Middle frontal gyrus (tissue), 1 donor: ENCODE results near the gene ACOX1.

Experiments
- DNase-seq: peaks from one replicate; pipeline ENCODE4 v3.0.0-alpha.2; 2015; ENCODE audit warnings: low spot score; ENCODE audit errors: extremely low spot score

Gene ACOX1

DNA sequence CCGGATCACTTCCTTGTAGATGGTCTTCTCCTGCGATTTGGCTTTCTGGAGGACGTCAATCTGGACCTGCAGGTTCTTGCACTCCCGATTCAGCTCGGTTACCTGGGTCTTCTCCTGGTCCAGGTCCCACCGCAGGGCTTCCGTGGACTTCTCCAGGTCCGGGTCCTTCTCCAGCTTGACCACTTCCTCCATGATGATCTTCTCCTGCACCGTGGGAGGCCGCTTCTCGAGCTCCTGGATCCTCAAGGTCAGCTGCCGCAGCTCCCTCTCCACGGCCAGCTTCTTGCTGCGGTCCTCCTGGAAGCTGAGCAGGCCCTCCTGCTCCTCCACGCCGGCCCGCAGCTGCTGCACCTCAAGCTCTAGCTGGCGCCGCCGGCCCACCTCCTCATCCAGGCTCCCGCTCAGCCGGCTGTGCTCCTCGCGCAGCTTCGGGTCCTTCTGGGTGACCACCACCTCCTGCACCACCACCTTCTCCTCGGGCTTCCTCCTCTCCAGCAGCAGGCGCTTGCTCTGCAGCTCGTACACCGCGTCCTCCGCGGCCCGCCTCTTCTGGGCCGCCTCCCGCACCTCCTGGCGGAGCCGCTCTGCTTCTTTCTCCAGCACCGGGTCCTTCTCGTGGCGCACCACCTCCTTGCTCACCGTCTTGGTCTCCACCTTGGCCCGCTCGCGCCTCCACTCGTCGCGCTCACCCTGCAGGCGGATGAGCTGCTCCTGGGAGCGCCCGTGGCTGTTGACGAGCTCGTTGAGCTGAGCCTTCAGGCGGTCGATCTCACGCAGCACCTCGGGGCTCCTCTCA lies 29.9 kb upstream of the ACOX1 start:
- DNase-seq: no peak

DNA sequence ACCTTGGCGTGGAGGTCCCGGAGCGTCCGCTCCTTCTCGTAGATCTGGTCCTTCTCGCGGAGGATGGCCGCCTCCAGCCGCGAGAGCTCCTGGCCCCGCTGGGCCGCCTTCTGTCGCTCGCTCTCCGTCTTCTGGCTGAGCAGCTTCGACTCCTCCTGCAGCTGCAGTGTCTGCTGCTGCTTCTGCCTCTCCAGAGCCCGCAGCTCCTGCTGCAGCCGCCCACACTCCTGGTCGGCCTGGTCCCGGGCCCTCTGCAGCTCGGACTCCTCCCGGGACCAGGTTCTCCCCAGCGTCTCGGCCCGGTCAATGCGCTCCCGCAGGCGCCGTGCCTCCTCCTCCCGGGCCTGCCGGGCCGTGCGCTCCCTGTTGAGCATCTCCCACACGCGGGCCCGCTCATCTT lies 29.2 kb upstream of the ACOX1 start:
- DNase-seq: no peak

DNA sequence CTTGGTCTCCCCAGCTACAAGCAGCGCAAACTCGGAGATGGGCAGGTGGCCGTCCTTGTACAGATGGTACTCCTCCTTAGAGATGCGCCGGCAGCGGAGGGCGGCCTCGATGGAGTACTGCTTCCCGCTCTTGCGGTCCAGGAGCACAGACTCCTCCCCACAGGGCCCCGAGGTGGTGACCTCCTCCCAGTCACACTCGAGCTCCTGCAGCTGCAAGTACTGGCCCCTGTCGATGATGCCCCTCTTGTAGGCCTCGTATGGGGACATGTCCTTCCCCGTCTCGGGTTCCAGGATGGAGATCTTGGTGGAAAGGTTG lies 28.8 kb upstream of the ACOX1 start:
- DNase-seq: no peak

DNA sequence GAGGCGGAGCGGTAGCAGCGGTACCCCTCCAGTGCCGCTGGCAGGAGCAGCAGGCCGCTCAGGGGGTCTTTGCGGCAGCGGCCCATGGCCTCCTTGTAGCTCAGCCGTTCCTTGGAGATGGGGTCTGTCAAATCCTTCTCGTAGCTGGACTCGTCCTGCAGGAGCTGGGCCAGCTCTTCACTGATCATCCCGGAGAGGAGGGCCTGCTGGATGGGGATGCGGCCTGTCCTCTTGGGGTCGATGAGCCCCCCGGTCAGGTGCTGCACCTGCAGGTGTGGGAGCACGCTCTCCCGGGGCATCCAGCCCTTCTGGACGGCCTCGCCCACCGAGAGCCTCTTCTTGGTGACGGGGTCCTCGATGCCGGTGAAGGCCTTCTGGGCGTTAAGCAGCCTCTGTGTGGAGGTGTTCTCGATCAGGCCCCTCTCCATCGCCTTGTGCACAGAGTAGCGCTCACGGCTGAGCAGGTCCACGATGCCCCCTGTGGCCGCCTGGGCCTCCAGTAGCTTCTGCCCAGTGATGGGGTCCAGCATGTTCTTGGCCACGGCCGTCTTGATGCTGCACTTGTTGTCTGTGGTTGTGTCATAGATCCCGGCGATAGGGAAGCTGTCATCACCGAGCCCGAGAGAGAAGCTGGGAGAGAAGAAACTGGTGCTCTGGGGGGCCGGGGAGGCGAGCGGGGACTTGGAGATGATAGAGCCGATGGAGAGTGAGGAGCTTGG lies 28.3 kb upstream of the ACOX1 start:
- no peak for DNase-seq

DNA sequence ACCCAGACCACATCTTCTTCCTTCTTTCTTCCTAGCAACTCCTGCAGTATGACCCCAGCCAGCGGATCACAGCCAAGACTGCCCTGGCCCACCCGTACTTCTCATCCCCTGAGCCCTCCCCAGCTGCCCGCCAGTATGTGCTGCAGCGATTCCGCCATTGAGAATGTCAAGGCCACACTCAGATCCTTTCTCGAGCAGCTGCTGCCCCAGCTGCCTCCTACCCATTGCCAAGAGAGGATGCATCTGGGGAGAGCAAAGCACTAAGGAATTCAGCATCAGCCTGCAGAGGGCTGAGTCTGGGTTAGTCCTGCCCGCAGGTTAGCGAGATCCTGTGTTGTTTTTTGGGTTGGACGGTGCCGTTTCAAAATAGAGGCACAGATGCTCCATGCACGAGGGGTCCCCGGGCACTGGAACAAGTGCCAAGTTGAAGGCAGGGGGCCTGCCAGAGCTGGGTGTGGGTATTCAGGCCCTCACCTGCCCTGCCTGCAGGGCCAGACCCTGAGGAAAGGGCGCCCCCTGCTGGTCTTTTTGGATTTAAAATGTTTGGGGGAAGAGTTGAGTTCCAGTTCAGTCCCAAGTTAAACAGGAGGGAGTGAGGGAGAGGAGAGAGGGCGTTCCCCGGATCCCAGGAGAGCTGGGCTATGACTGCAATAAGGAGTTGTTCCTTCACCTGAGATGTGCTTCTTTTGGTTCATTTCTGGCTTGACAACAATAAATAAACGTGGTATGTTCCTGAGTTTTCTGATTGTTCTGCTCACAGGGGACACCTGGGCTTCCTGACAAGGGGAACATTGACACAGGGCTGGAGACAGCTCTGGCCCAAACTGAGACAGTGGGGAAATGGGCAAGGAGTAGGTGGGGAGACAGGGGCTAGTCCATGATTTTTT lies 26.5 kb upstream of the ACOX1 start:
- DNase-seq: no peak

DNA sequence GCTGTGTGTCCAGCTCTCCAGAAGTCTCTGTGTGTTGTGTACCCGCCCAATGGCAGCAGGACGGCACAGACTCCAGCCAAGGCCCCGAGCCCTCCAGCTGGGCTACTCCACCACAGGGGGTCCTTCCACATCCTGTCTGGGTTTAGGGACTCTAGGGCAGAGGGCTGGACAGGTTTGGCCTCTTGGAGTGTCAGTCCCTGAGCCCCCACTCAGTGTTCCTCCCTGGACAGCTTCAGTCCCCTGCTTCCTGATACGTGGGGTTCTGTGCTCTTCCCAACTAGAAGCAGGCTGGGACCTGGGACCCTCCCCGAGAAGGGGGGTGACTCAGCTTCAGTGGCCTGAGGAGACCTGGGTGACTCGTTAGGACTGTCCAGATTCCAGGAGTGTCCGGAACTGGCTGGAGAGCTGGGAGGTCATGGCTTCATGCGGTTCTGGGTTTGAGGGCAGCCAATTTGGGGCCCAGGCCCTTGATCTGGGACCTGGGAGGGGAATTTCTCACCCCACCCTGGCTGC lies 25.8 kb upstream of the ACOX1 start:
- DNase-seq: no peak

DNA sequence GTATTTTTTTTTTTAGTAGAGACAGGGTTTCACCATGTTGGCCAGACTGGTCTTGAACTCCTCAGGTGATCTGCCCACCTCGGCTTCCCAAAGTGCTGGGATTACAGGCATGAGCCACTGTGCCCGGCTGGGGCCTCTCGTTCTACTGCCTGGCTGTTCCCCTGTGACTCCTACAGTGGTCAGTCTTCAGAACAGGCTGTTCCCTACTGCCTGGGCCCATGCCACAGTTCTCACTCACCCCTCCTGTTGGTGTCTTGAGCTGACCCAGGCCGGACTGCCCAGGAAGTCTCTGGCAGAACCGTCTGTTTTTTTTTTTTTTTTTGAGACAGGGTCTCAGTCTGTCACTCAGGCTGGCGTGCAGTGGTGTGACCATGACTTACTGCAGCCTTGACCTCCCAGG lies 24.9 kb upstream of the ACOX1 start:
- no peak for DNase-seq

DNA sequence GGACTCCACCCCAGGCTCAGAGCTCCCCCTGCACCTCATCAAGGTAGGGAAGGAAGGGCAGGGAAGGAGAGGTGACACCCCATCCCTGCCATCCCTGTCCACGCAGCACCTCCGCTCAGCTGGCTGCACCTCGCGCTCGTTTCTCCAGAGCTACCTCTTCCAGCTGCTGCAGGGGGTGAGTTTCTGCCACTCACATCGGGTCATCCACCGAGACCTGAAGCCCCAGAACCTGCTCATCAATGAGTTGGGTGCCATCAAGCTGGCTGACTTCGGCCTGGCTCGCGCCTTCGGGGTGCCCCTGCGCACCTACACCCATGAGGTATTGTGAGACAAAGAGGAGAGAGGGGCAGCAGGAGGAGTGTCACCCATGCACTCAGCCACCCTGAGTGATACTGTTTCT lies 23.1 kb upstream of the ACOX1 start:
- no peak for DNase-seq

DNA sequence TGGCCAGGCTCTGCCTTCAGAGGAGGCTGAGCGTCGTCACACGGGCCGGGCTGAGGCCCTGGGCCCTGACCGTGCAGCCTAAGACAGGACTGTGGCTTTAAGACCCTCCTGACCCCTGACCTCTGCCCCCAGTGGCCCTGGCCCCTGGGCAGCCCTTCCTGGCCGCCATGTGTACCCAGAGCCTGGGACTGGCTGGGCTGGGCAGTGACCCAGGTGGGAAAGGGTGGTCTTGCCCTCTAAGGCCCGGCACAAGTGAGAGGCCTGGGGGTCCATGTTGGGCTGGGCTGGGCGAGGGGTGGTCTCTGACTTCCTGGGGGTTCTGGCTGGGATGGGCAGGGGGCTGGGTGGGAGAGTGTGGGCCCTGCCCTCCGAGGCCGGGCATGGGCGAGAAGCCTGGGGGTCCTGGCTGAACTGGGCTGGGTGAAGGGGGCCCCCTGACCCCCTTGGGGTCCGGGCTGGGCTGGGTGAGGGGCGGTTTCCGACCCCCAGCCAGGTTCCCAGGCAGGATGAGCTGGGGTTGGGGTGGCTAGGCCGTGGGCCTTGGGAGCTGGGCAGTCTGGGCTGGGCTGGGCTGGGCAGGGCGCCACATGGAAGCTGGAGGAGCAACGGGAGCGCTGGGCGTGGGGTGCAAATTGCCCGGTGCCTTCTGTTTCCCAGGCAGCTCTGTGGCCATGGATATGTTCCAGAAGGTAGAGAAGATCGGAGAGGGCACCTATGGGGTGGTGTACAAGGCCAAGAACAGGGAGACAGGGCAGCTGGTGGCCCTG lies 22.0 kb upstream of the ACOX1 start, which contains the start of gene CDK3:
TSS of gene CDK3 (plus strand) at position 101 of the 767 bp plus-strand sequence. CDS start at position 672, 571 bp downstream.
- no peak for DNase-seq

DNA sequence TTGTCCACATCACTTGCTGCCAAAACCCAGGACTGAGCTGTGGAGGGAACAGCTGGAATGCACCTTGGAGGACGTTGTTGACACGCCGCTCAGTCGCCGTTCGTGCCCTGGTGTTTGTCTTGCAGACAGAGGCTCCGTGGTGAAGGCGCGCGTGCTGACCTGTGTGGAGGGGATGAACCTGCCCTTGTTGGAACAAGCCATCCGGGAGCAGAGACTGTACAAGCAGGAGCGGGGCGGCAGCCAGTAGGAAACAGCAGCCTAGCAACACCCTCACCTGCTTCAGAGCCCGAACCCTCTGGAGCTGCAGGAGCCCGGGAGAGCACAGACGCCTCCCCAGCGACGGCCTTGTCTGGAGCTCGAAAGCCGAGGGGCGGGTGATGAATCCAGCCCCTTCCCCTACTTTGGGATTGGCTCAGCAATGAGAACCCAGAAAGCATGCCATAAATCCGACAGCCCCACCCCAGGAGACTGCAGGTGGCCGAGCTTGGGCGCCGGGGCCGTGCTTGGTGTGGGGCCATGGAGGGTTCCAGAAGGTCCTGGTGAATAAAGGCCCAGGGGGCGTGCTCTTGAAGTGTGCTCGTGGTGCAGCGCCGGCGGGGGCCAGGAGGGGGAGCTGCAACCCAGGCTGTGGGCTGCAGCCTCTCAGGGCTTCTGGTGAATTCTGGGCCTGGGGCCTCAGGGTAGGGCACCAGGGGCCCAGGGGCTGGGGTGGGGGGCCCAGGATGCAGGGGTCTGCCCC lies 21.2 kb upstream of the ACOX1 start:
- DNase-seq: no peak

DNA sequence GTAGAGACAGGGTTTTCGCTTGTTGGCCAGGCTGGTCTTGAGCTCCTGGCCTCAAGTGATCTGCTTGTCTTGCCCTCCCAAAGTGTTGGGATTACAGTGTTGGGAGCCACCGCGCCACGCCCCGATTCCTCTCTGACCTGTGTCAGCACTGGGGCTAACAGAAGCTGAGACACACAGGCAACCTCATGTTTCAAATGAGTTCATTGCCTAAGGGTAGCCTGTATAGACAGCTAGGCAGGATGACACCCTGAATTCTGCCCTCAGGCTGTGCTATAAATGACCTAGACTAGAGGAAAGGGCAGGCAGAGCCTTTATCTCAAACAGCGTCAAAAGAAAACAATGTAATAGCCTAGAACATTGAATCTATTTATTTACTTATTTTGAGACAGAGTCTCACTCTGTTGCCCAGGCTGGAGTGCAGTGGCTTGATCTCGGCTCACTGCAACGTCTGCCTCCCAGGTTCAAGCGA lies 19.4 kb upstream of the ACOX1 start:
- no peak for DNase-seq

DNA sequence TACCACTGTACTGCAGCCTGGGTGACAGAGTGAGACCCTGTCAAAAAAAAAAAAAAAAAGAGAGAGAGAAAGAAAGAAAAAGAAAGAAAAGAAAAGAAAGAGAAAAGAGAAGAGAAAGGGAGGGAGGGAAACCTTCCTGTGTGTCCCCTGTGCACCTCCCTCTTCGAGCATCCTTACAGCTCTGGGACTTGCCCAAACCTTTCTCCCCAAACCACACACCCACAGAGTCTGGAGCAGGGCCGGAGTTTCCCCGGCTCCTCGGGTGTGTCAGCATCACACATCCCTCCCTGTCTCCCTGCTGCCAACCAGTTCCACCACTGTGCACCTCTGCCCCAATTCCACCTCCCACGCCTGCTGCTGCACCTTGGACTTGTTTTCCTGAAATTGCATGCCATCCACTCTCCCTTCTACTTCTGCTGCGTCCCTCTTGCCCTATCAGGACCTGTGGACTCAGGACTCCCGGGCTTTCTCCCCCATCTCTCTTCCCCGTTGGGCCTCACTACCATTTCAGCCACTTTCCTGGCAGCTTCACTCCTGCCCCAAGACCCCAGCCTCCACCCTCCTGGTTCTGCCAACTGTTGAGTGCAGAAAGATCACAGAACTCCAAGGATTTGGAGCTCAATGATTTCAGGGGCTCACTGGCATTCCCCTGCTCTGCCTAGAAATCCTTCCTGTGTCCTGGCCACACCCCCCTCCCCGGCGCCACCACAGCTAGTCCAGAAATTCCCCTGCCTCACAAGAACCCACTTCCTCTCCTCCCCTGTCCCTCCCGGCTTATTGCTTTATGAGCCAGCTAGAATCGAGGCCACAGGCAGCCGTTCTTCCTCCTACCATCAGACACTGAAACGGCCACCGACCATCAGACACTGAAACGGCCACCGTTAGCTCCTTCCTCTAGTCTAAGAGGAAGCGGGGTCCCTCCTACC lies 18.0 kb upstream of the ACOX1 start:
- DNase-seq: no peak

DNA sequence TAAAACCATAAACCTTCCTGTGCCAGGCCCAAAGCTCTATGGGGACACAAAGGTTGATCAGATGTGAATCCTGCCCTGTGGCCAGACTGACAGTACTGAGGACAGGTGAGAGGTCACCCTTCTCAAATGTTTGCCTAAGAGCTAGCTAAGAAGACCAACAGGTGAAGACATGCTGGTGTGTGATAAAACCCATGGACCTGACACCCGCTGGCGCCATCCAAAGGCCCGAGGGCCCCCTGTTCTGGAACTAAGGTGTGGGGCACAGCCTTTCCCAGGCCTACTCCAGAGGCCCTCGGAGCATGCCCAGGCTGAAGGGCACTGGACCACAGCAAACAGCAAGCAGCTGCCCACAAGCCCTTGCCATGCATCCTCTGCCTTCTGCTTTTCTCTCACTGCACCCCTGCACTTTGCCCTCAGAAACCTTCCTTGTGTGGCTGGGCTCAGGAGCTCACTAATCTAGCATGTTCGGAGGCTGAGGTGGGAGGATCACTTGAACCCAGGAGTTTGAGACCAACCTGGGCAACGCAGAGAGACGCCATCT lies 16.5 kb upstream of the ACOX1 start:
- no peak for DNase-seq

DNA sequence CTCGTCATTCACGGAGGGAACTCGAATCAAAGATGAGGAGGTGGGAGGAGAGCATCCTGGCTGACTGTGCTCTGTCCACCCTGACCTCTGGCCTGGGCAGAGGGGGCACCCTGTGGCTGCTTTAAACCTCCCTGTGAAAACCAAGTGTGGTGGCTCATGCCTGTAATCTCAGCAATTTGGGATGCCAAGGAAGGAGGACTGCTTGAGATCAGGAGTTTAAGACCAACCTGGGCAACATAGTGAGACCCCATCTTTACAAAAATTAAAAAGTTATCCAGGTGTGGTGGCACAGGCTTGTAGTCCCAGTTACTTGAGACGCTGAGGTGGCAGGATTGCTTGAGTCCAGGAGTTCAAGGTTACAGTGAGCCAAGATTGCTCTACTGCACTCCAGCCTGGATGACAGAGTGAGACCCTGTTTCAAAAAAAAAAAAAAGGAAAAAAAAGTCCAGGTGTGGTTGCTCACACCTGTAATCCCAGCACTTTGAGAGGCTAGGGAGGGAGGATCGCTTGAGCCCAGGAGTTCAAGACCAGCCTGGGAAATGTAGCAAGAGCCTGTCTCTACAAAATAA lies 15.9 kb upstream of the ACOX1 start:
- no peak for DNase-seq

DNA sequence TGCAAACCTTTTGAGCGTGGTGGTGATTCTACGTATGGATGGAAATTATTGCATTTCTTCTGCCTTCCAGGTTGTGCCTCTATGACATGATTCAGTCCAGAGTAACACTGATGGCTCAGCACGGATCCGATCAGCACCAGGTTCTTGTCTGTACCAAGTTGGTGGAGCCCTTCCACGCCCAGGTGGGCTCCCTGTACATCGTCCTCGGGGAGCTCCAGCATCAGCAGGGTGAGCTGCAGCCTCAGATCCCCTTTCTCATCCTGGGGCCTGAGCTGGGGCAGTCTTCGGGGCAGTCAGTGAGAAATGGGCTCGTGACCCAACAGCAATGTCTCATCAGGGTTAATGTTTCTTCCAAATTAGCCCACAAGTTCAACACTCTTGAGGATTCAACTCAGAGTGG lies 12.4 kb upstream of the ACOX1 start:
- no peak for DNase-seq

DNA sequence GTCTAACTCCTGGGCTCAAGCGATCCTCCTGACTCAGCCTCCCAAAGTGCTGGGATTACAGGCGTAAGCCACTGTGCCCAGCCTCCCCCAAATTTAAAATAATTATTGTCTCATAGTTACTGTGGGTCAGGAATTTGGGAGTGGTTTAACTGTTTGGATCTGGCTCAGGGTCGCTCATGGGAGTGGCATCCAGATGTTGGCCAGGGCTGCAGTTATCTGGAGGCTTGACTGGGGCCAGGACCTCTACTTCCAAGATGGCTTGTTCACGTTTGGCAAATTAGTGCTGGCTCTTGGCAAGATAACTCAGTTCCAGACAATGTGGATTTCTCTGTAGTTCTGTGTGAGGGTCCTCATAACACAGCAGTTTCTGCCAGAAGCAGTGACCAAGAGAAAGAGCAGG lies 8.1 kb upstream of the ACOX1 start:
- DNase-seq: no peak

DNA sequence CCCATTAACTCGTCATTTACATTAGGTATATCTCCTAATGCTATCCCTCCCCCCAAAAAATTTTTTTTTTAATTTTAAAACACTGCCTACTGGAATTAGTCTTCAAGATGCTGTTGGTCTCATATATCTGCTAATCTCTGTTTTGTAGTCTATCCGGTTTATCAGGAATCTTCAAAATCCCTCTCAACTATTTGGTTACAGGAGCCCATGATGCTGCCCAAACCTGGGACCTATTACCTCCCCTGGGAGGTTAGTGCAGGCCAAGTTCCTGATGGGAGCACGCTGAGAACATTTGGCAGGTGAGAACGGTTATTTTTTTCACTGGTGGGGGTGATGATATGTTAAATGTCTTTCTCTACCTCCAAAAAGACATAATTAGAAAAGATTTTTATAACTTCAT lies 7.0 kb upstream of the ACOX1 start:
- DNase-seq: no peak

DNA sequence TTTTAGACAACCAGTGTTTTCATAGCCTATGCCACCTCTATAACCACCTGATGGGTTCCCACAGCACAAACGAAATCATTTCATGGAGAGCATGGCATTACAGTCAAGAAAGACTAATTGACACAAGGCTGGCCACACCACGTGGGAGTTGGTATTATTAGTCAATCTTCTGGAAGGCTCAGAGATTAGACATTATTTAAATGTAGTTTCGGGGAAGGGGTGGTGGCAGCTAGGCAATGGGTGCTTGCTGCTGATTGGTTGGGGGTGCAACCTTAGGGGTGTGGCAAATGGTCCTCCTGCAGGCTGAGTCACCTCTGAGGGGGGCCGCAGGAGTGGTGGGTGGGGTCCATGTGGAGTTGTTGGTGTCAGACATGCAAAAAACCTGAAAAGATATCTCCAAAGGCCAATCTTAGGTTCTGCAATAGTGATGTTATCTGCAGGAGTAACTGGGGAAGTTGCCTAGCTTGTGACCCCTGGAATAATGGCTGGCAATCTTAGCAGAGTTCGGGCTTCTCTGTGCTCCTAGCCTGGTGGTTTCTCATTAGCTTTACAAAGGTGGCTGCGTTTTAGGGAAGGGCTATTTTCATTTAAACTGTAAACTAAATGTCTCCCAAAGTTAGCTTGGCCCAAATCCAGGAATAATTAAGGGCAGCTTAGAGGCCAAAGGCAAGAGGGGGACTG lies 4.7 kb upstream of the ACOX1 start:
- no peak for DNase-seq
